Measurements from ENCODE around the gene PIP5K1B. TPM values are rescaled to one million over a fixed set of nuclear protein-coding genes. Genes with fewer than 3 reads are reported as not detected.

The PIP5K1B gene
- total and polyA plus RNA-seq, 12 donors = 2.1 to 24.0 (median 9.7) TPM

DNA sequence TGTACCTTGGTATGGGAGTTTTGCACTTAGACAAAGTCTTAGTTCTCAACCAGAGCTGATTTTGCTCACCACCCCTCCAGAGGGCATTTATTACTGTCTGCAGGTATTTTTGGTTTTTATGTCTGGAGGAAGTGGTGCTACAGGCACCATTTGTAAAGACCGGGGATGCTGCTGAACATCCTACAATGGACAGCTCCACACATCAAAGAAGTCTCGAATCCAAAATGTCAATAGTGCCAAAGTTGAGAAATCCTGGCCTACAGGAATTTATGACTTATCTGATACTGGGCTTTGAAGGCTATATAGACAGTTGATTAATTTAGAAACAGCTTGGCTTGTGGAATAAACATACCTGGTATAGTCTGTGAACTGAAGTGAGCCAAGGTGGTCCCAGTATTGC lies 137.5 kb downstream of the PIP5K1B start:
- WGBS, 4 donors = 83 to 93% (median 89%) methylated on average over 2 of the region's 2 CpGs
- Histone ChIP-seq H3K36me3 (replicated peaks in 1 of 2) (no peaks in the 10 kb centered on the region), H3K9me3 (replicated peaks in 1 of 3) (no peaks in the 10 kb centered on the region), H3K27me3 (no peaks in the 10 kb centered on the region), H3K4me1 (replicated peaks in 1 of 2) (peaks cover 0 to 13% of the 10 kb centered on the region in 2 donors), H3K4me3 (no peak overlapping the region), H3K27ac (no peak overlapping the region)
- no peak for TF ChIP-seq POLR2A (IDR thresholded peaks at IDR 0.05)
- no peak for TF ChIP-seq CTCF (IDR thresholded peaks at IDR 0.05)
- intact Hi-C loops (cut with DNase I) = no loop called here
- no peak for DNase-seq

DNA sequence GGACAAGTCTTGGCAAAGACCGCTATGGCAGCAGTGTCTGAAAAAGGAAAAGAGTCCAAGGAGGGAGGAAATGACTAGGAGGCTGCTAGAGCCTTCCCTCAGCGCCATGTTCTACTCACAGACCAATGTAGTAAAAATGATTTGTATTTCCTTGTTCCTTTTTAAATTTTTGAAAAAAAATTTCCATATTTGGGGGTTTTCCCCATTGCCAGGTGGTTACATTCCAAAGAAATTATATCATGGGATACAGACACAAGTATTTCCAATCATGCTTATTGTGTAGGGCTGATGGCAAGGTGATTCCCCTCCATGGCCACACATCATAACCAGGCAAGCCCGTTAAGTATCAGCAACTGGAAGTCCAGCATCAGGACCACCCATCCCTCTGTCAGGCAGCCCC lies 138.2 kb downstream of the PIP5K1B start:
- 53 to 98% (median 79%) methylated on average over 3 of the region's 3 CpGs for WGBS, 4 donors
- TF ChIP-seq CTCF (IDR thresholded peaks at IDR 0.05) (no peak), POLR2A (IDR thresholded peaks at IDR 0.05) (no peak)
- H3K9me3 ChIP-seq (replicated peaks in 1 of 3) = no peaks in the 10 kb centered on the region
- H3K27me3 ChIP-seq = no peaks in the 10 kb centered on the region
- no peak overlapping the region for H3K27ac ChIP-seq
- peaks cover 0 to 7% of the 10 kb centered on the region in 2 donors for H3K4me1 ChIP-seq (replicated peaks in 1 of 2)
- no peak overlapping the region for H3K4me3 ChIP-seq
- no peak for DNase-seq
- H3K36me3 ChIP-seq (replicated peaks in 1 of 2) = no peaks in the 10 kb centered on the region
- intact Hi-C loops (cut with DNase I) = no loop called here

- Histone ChIP-seq H3K4me3 (no peak overlapping the region), H3K4me1 (replicated peaks in 1 of 2) (no peaks in the 10 kb centered on the region), H3K9me3 (replicated peaks in 1 of 3) (no peaks in the 10 kb centered on the region), H3K36me3 (replicated peaks in 1 of 2) (no peaks in the 10 kb centered on the region), H3K27me3 (no peaks in the 10 kb centered on the region), H3K27ac (no peak overlapping the region)
- no peak for TF ChIP-seq CTCF (IDR thresholded peaks at IDR 0.05)
- no peak for TF ChIP-seq POLR2A (IDR thresholded peaks at IDR 0.05)
- intact Hi-C loops (cut with DNase I) = no loop called here
- WGBS, 4 donors = 69 to 80% (median 76%) methylated on average over 3 of the region's 3 CpGs
- DNase-seq = peak in 1 of 7 donors; percentile 10
These were observed 139.1 kb downstream of the PIP5K1B start for GRCh38 chr9:68844157-68844556.

GRCh38 chr9:68844631-68845612 lies 139.9 kb downstream of the PIP5K1B start:
- H3K9me3 ChIP-seq (replicated peaks in 1 of 3) = no peaks in the 10 kb centered on the region
- peak overlapping the region in 1 of 5 donors; percentile 3 for H3K27ac ChIP-seq
- WGBS, 4 donors = 72 to 80% (median 76%) methylated on average over 13 of the region's 13 CpGs
- no peaks in the 10 kb centered on the region for H3K4me1 ChIP-seq (replicated peaks in 1 of 2)
- peak; percentile 20 to 55 (median 52) for TF ChIP-seq CTCF (IDR thresholded peaks at IDR 0.05)
- no peak for TF ChIP-seq POLR2A (IDR thresholded peaks at IDR 0.05)
- H3K27me3 ChIP-seq = no peaks in the 10 kb centered on the region
- peak overlapping the region in 1 of 4 donors; percentile 3 for H3K4me3 ChIP-seq
- intact Hi-C loops (cut with DNase I) = no loop called here
- H3K36me3 ChIP-seq (replicated peaks in 1 of 2) = no peaks in the 10 kb centered on the region
- peak in 5 of 7 donors; percentile 28 to 71 (median 44) for DNase-seq
